HepG2 (cell line): ENCODE data around the gene TCF20. TPM values are rescaled to one million over a fixed set of nuclear protein-coding genes. Genes with fewer than 3 reads are reported as not detected.
A peak's percentile ranks its signal among the peaks of the same experiment; 100 is the strongest.

Experiments used
- AHR ChIP-seq: IDR thresholded peaks from 2 replicates; pipeline ENCODE4 v1.6.1; 2018; ENCODE audit warnings: missing genetic modification reagents, missing compliant biosample characterization
- BCL6 ChIP-seq: IDR thresholded peaks from 2 replicates; pipeline ENCODE4 v1.6.1; 2016; ENCODE audit warnings: missing genetic modification reagents, missing compliant biosample characterization
- CBX1 ChIP-seq: IDR thresholded peaks from one replicate; pipeline ENCODE4 v1.6.1; 2016; ENCODE audit warnings: antibody characterized with exemption, low read depth
- CBX5 ChIP-seq: sonication (generic); formaldehyde crosslinking; IDR thresholded peaks from 2 replicates; pipeline ENCODE4 v1.4.0; 2020; ENCODE audit warnings: missing genetic modification reagents, borderline replicate concordance
- DMAP1 ChIP-seq: IDR thresholded peaks from 2 replicates; pipeline ENCODE4 v1.6.1; 2016
- GABPB1 ChIP-seq: IDR thresholded peaks from 2 replicates; pipeline ENCODE4 v1.6.1; 2016; ENCODE audit warnings: mild to moderate bottlenecking, missing genetic modification reagents, moderate library complexity, missing compliant biosample characterization
- GRHL1 ChIP-seq: sonication (generic); formaldehyde crosslinking; conservative IDR thresholded peaks from 2 replicates; pipeline ENCODE4 v1.8.0; 2022; ENCODE audit warnings: missing genetic modification reagents
- KDM1A ChIP-seq: IDR thresholded peaks from 2 replicates; pipeline ENCODE4 v1.6.1; 2016; ENCODE audit warnings: missing compliant biosample characterization
- KLF15 ChIP-seq: sonication (generic); formaldehyde crosslinking; IDR thresholded peaks from 2 replicates; pipeline ENCODE4 v1.8.1; 2023; ENCODE audit warnings: borderline replicate concordance, mild to moderate bottlenecking, inconsistent platforms, missing genetic modification reagents, mixed read lengths
- KLF6 ChIP-seq: IDR thresholded peaks from 2 replicates; pipeline ENCODE4 v1.8.0; 2016; ENCODE audit warnings: missing biosample characterization, missing genetic modification reagents
- MBD4 ChIP-seq: IDR thresholded peaks from 2 replicates; pipeline ENCODE4 v1.6.1; 2012; ENCODE audit warnings: low read length, inconsistent platforms, borderline replicate concordance
- MYNN ChIP-seq: sonication (generic); formaldehyde crosslinking; IDR thresholded peaks from 2 replicates; pipeline ENCODE4 v1.4.0; 2020; ENCODE audit warnings: mild to moderate bottlenecking, low read depth, missing genetic modification reagents
- NAIF1 ChIP-seq: sonication (generic); formaldehyde crosslinking; IDR thresholded peaks from 2 replicates; pipeline ENCODE4 v1.5.0; 2020; ENCODE audit warnings: mild to moderate bottlenecking, missing genetic modification reagents, borderline replicate concordance
- NCOA5 ChIP-seq: sonication (generic); formaldehyde crosslinking; IDR thresholded peaks from 2 replicates; pipeline ENCODE4 v1.4.0; 2020; ENCODE audit warnings: missing genetic modification reagents
- NFIB ChIP-seq: sonication (generic); formaldehyde crosslinking; IDR thresholded peaks from 2 replicates; pipeline ENCODE4 v1.9.0; 2021; ENCODE audit warnings: missing genetic modification reagents, mild to moderate bottlenecking, borderline replicate concordance
- PITX1 ChIP-seq: sonication (generic); formaldehyde crosslinking; IDR thresholded peaks from 2 replicates; pipeline ENCODE4 v1.5.1; 2020; ENCODE audit warnings: mild to moderate bottlenecking, missing genetic modification reagents
- RNF2 ChIP-seq: fragments of 450-650 bp; conservative IDR thresholded peaks from 2 replicates; pipeline ENCODE4 v1.6.1; 2016; ENCODE audit warnings: low read depth
- TAF1 ChIP-seq: sonication (generic); formaldehyde crosslinking; IDR thresholded peaks from 2 replicates; pipeline ENCODE4 v1.4.0; 2020; ENCODE audit warnings: missing genetic modification reagents
- TFAP4 ChIP-seq: sonication (generic); IDR thresholded peaks from 2 replicates; pipeline ENCODE4 v1.6.1; 2016; ENCODE audit warnings: low read depth, borderline replicate concordance
- ZFAT ChIP-seq: sonication (generic); formaldehyde crosslinking; conservative IDR thresholded peaks from 2 replicates; pipeline ENCODE4 v1.8.1; 2023; ENCODE audit warnings: missing genetic modification reagents, inconsistent platforms
- ZNF34 ChIP-seq: sonication (generic); formaldehyde crosslinking; IDR thresholded peaks from 2 replicates; pipeline ENCODE4 v1.4.0; 2020; ENCODE audit warnings: mild to moderate bottlenecking, missing genetic modification reagents, borderline replicate concordance
- ZNF616 ChIP-seq: sonication (generic); formaldehyde crosslinking; IDR thresholded peaks from 2 replicates; pipeline ENCODE4 v1.5.0; 2020; ENCODE audit warnings: low read depth, mild to moderate bottlenecking, missing genetic modification reagents
- ZNF766 ChIP-seq: sonication (generic); formaldehyde crosslinking; IDR thresholded peaks from 2 replicates; pipeline ENCODE4 v1.5.0; 2020; ENCODE audit warnings: missing genetic modification reagents, borderline replicate concordance
- polyA plus RNA-seq, 8 experiments: library from polyadenylated mRNA; depleted of rRNA in 3 of 8; stranded (reverse) in 7 of 8; unstranded in 1 of 8; fragments of >200 nt; fragmentation: Illumina TruSeq in 4 of 8; extraction: Trizol in 4 of 8; gene quantifications; 2 replicates each; pipeline versions ENCODE4 v1.2.1 to v1.2.3, GENCODE V29; 2011 to 2016; ENCODE audit warnings: low read depth in 4 of 8, missing spikeins in 1 of 8, mixed read lengths in 1 of 8; ENCODE audit not compliant: insufficient read depth in 1 of 8
- total RNA-seq, 5 experiments: library from RNA; depleted of rRNA; stranded (reverse); fragments of >200 nt; fragmentation: Illumina TruSeq; extraction: Trizol; gene quantifications; 2 replicates each; pipeline ENCODE4 v1.2.3, GENCODE V29; 2016; ENCODE audit warnings: low read depth in 1 of 5
- TF ChIP-seq, protein P1 (sequence below): sonication (generic); formaldehyde crosslinking; IDR thresholded peaks from 2 replicates; pipeline ENCODE4 v1.4.0; 2020; ENCODE audit warnings: mild to moderate bottlenecking, missing genetic modification reagents

The TCF20 gene
- total and polyA plus RNA-seq, 2 of the 13 experiments (the other 11 are each of a cell fraction or from before 2014, with no cell fraction given), result 12.8 to 23.7 TPM

GRCh38 chr22:42269432-42270175 is 849 bp downstream of the TCF20 start (continued):
- TF ChIP-seq, protein P1, sequence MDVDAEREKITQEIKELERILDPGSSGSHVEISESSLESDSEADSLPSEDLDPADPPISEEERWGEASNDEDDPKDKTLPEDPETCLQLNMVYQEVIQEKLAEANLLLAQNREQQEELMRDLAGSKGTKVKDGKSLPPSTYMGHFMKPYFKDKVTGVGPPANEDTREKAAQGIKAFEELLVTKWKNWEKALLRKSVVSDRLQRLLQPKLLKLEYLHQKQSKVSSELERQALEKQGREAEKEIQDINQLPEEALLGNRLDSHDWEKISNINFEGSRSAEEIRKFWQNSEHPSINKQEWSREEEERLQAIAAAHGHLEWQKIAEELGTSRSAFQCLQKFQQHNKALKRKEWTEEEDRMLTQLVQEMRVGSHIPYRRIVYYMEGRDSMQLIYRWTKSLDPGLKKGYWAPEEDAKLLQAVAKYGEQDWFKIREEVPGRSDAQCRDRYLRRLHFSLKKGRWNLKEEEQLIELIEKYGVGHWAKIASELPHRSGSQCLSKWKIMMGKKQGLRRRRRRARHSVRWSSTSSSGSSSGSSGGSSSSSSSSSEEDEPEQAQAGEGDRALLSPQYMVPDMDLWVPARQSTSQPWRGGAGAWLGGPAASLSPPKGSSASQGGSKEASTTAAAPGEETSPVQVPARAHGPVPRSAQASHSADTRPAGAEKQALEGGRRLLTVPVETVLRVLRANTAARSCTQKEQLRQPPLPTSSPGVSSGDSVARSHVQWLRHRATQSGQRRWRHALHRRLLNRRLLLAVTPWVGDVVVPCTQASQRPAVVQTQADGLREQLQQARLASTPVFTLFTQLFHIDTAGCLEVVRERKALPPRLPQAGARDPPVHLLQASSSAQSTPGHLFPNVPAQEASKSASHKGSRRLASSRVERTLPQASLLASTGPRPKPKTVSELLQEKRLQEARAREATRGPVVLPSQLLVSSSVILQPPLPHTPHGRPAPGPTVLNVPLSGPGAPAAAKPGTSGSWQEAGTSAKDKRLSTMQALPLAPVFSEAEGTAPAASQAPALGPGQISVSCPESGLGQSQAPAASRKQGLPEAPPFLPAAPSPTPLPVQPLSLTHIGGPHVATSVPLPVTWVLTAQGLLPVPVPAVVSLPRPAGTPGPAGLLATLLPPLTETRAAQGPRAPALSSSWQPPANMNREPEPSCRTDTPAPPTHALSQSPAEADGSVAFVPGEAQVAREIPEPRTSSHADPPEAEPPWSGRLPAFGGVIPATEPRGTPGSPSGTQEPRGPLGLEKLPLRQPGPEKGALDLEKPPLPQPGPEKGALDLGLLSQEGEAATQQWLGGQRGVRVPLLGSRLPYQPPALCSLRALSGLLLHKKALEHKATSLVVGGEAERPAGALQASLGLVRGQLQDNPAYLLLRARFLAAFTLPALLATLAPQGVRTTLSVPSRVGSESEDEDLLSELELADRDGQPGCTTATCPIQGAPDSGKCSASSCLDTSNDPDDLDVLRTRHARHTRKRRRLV (CRISPR knock-in tag), result no peak
- TF ChIP-seq PITX1 (CRISPR knock-in tag) (peak; percentile 21; the same call in 1 of the 2 replicates), TFAP4 (peak; percentile 53; the same call in 1 of the 2 replicates), BCL6 (CRISPR knock-in tag) (no peak; the same call in 1 of the 2 replicates), NCOA5 (CRISPR knock-in tag) (no peak), ZNF766 (CRISPR knock-in tag) (no peak; the same call in 1 of the 2 replicates), MYNN (CRISPR knock-in tag) (no peak), KDM1A (CRISPR knock-in tag) (no peak), RNF2 (0 out of 2 replicates have a peak, but pooled peaks have one; percentile 60), ZFAT (0 out of 2 replicates have a peak, but pooled peaks have one; percentile 18), KLF6 (CRISPR knock-in tag) (peak; percentile 81; the same call in 1 of the 2 replicates), CBX1 (no peak), ZNF616 (CRISPR knock-in tag) (no peak), DMAP1 (CRISPR knock-in tag) (peak; percentile 90), NAIF1 (CRISPR knock-in tag) (no peak), GRHL1 (CRISPR knock-in tag) (no peak), NFIB (CRISPR knock-in tag) (no peak), CBX5 (CRISPR knock-in tag) (peak; percentile 37; the same call in 1 of the 2 replicates), KLF15 (CRISPR knock-in tag) (no peak), GABPB1 (CRISPR knock-in tag) (peak; percentile 89), AHR (CRISPR knock-in tag) (no peak), TAF1 (peak; percentile 60; the same call in 1 of the 2 replicates), MBD4 (no peak), ZNF34 (no peak)
